ENCODE data around the gene TRABD2B. TPM values are rescaled to one million over a fixed set of nuclear protein-coding genes. Genes with fewer than 3 reads are reported as not detected.

Gene TRABD2B
- total and polyA plus RNA-seq, 8 donors, result 1.6 to 3.8 (median 3.0) TPM

GRCh38 chr1:47849005-47849521 is 148.1 kb downstream of the TRABD2B start:
- Histone ChIP-seq H3K4me1 (no peaks in the 10 kb centered on the region), H3K36me3 (no peaks in the 10 kb centered on the region), H3K9me3 (no peaks in the 10 kb centered on the region), H3K27ac (no peak overlapping the region), H3K4me3 (no peak overlapping the region), H3K27me3 (no peaks in the 10 kb centered on the region)
- DNase-seq (no peak), FAIRE-seq (no peak), ATAC-seq (peak in 1 of 4 donors; percentile 49)
- intact Hi-C loops (cut with DNase I), result no loop called here
- WGBS, 2 donors, result 45 to 49% methylated on average over 4 of the region's 4 CpGs
- no peak for TF ChIP-seq CTCF (IDR thresholded peaks at IDR 0.05)

- no peak overlapping the region for H3K4me3 ChIP-seq
- no peak for ATAC-seq
- H3K9me3 ChIP-seq, result no peaks in the 10 kb centered on the region
- H3K27ac ChIP-seq, result no peak overlapping the region
- H3K4me1 ChIP-seq, result no peaks in the 10 kb centered on the region
- intact Hi-C loops (cut with DNase I), result no loop called here
- no peaks in the 10 kb centered on the region for H3K36me3 ChIP-seq
- H3K27me3 ChIP-seq, result no peaks in the 10 kb centered on the region
- no peak for FAIRE-seq
- WGBS, 2 donors, result 89 to 93% methylated on average over 9 of the region's 9 CpGs
- DNase-seq, result no peak
- TF ChIP-seq CTCF (IDR thresholded peaks at IDR 0.05), result no peak
Measured at GRCh38 chr1:47847763-47848162, 149.4 kb downstream of the TRABD2B start.

- no peaks in the 10 kb centered on the region for H3K27me3 ChIP-seq
- ATAC-seq, result no peak
- H3K4me3 ChIP-seq, result no peak overlapping the region
- H3K4me1 ChIP-seq, result no peaks in the 10 kb centered on the region
- no peaks in the 10 kb centered on the region for H3K36me3 ChIP-seq
- WGBS, 2 donors, result 81 to 83% methylated on average over 3 of the region's 3 CpGs
- intact Hi-C loops (cut with DNase I), result no loop called here
- no peak for FAIRE-seq
- H3K27ac ChIP-seq, result no peak overlapping the region
- no peak for TF ChIP-seq CTCF (IDR thresholded peaks at IDR 0.05)
- no peak for DNase-seq
- no peaks in the 10 kb centered on the region for H3K9me3 ChIP-seq
Measured at GRCh38 chr1:47844558-47844955, 152.6 kb downstream of the TRABD2B start.

- Histone ChIP-seq H3K27ac (no peak overlapping the region), H3K9me3 (no peaks in the 10 kb centered on the region), H3K4me1 (no peaks in the 10 kb centered on the region), H3K36me3 (no peaks in the 10 kb centered on the region), H3K4me3 (no peak overlapping the region), H3K27me3 (no peaks in the 10 kb centered on the region)
- ATAC-seq, result no peak
- 66 to 67% methylated on average over 10 of the region's 10 CpGs for WGBS, 2 donors
- no peak for DNase-seq
- no peak for TF ChIP-seq CTCF (IDR thresholded peaks at IDR 0.05)
- intact Hi-C loops (cut with DNase I), result no loop called here
- FAIRE-seq, result no peak
Measured at GRCh38 chr1:47843781-47844557, 153.2 kb downstream of the TRABD2B start.

GRCh38 chr1:47843059-47843458 is 154.1 kb downstream of the TRABD2B start:
- no peak for TF ChIP-seq CTCF (IDR thresholded peaks at IDR 0.05)
- Histone ChIP-seq H3K36me3 (no peaks in the 10 kb centered on the region), H3K9me3 (no peaks in the 10 kb centered on the region), H3K27me3 (no peaks in the 10 kb centered on the region), H3K27ac (no peak overlapping the region), H3K4me1 (no peaks in the 10 kb centered on the region), H3K4me3 (no peak overlapping the region)
- intact Hi-C loops (cut with DNase I), result no loop called here
- no peak for FAIRE-seq
- no peak for ATAC-seq
- WGBS, 2 donors, result 69 to 72% methylated on average over 6 of the region's 6 CpGs
- DNase-seq, result no peak
